Epithelial cell of alveolus of lung (primary cell): ENCODE data around the gene SMPD3. TPM values are rescaled to one million over a fixed set of nuclear protein-coding genes. Genes with fewer than 3 reads are reported as not detected.

Experiments
- total RNA-seq: library from RNA; depleted of rRNA; stranded (reverse); fragments of >200 nt; gene quantifications from 2 replicates; pipeline ENCODE4 v1.2.1, GENCODE V29; 2015

SMPD3 gene
- 0.16 TPM in 1 of 2 replicates, not detected in the other for total RNA-seq

DNA sequence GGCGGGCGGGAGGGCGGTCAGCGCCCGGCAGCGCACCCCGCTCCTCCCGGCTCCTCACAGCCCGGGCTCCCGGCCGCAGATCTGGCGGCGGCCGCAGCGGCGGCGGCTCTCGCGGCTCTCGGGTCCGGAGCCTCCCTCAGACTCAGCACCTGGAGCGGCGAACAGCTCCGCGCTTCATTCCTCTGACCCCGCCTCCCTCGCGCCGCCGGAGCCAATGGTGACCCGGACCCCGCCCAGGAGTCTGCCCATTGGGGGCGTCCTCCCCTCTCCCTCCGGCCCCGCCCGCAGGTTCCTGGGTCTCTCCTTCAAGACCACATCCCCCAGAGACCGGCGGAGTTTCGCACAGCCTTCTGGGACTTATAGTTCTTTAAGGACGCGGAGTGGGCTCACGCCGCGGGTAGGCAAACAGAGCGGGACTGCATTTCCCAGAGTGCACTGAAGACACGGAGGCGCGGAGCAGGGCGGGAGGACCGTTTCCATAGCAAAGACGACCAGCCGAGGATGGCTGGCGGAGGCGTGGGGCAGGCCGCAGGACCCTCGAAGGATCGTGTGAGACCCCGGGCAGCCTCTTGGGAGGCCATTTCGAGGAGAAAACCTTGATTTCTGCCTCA is at the start of gene SMPD3:
SMPD3 (minus strand) TSS at position 149 of the 611 bp plus-strand sequence. CDS start 76,327 bp downstream, outside the sequence.

DNA sequence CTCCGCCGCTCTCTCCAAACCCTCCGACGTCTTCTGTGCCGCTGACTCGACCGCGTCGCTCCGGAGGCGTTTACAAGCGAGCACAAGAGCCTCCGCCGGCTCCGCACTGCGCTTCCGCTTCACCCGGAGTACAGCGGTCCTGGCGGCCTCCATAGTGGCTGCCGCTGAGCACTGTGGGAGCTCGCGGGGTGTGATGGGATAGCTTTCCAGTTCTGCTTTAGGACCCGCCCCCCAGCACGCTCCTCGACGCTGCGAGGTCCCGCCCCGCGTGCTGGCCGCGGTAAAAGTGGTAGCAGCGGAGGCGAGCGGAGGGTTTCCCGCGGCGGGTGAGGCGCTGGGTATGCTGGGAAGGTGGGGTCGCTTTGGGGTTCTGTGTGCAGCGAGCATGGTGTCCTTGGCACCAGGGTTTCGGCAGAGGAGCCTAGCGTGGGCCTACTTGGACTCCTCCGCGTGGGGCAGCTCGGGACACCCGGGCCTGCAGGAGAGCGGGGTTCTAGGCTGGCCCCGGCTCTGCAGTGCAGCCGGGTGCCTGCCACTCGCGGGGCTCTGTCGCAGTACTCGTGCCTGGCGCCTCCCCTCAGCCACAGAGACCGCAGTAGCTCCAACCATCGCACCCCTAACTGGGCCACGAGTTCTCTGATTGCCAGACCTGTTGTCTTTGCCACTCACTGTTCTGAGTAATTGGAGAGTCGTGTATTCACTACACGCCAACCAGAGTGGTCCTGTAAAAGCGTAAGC is 137.4 kb downstream of the SMPD3 start, which contains the start of the genes PRMT7 and SLC7A6OS:
PRMT7 (plus strand) TSS at position 246 of the 738 bp plus-strand sequence. CDS start 4,961 bp downstream, outside the sequence.
SLC7A6OS (minus strand) TSS at position 173 of the 738 bp plus-strand sequence; CDS start at position 153, 20 bp downstream.

Other genes starting within 250 kb of the SMPD3 start
- 0.52 TPM in 1 of 2 replicates, not detected in the other for gene ESRP2, start 212.4 kb downstream of the SMPD3 start, total RNA-seq
- 14.5 and 21.7 TPM in 2 replicates for gene PLA2G15, start 203.1 kb downstream of the SMPD3 start, total RNA-seq
- 20.8 and 25.3 TPM in 2 replicates for gene SLC7A6, start 184.0 kb downstream of the SMPD3 start, total RNA-seq
- gene SLC7A6OS, start 137.6 kb downstream of the SMPD3 start, total RNA-seq: 9.2 and 12.8 TPM in 2 replicates
- 28.8 and 36.7 TPM in 2 replicates for gene PRMT7, start 137.5 kb downstream of the SMPD3 start, total RNA-seq
- gene ZFP90, start 90.8 kb upstream of the SMPD3 start, total RNA-seq: 37.0 and 39.2 TPM in 2 replicates
- gene CDH3, start 196.8 kb upstream of the SMPD3 start, total RNA-seq: 6.2 and 23.1 TPM in 2 replicates